Hepatocyte (in vitro differentiated cells): ENCODE measurements around the gene SRGN. TPM values are rescaled to one million over a fixed set of nuclear protein-coding genes. Genes with fewer than 3 reads are reported as not detected.
A peak's percentile ranks its signal among the peaks of the same experiment; 100 is the strongest.

ENCODE experiments used
- DNase-seq: peaks from one replicate; pipeline ENCODE4 v3.0.0-alpha.2; 2016; ENCODE audit warnings: low spot score
- H2AFZ ChIP-seq: fragments of 200-600 bp; sonication (generic); 2 replicates; pipeline ENCODE4 v1.6.0; 2016; ENCODE audit warnings: antibody characterized with exemption, mild to moderate bottlenecking
- H3K27ac ChIP-seq: fragments of 200-600 bp; sonication (generic); 2 replicates; pipeline ENCODE4 v1.5.1; 2016; ENCODE audit warnings: mild to moderate bottlenecking
- H3K27me3 ChIP-seq: fragments of 200-600 bp; sonication (generic); 2 replicates; pipeline ENCODE4 v1.6.1; 2016
- H3K36me3 ChIP-seq: fragments of 200-600 bp; sonication (generic); replicated peaks from 2 replicates; pipeline ENCODE4 v1.5.1; 2016; ENCODE audit warnings: low read depth; ENCODE audit not compliant: insufficient read depth
- H3K4me1 ChIP-seq: fragments of 200-600 bp; sonication (generic); 2 replicates; pipeline ENCODE4 v1.5.1; 2016; ENCODE audit warnings: mild to moderate bottlenecking, moderate library complexity; ENCODE audit not compliant: insufficient read depth
- H3K4me2 ChIP-seq: fragments of 200-600 bp; sonication (generic); 2 replicates; pipeline ENCODE4 v1.6.0; 2016
- H3K4me3 ChIP-seq: fragments of 200-600 bp; sonication (generic); 2 replicates; pipeline ENCODE4 v1.5.1; 2016; ENCODE audit warnings: mild to moderate bottlenecking
- H3K79me2 ChIP-seq: fragments of 200-600 bp; sonication (generic); 2 replicates; pipeline ENCODE4 v1.6.0; 2017; ENCODE audit warnings: mild to moderate bottlenecking
- H3K9me2 ChIP-seq: fragments of 200-600 bp; sonication (generic); replicated peaks from 2 replicates; pipeline ENCODE4 v1.6.0; 2017; ENCODE audit warnings: mild to moderate bottlenecking; ENCODE audit not compliant: insufficient read depth
- H3K9me3 ChIP-seq: fragments of 200-600 bp; sonication (generic); 2 replicates; pipeline ENCODE4 v1.5.1; 2016; ENCODE audit warnings: low read depth, mild to moderate bottlenecking
- H4K20me1 ChIP-seq: fragments of 200-600 bp; sonication (generic); 2 replicates; pipeline ENCODE4 v1.6.0; 2016; ENCODE audit warnings: mild to moderate bottlenecking; ENCODE audit not compliant: insufficient read depth, poor library complexity, severe bottlenecking
- CTCF ChIP-seq: fragments of 200-600 bp; sonication (generic); IDR thresholded peaks from 2 replicates; pipeline ENCODE4 v1.5.1; 2016; ENCODE audit warnings: antibody characterized with exemption, mild to moderate bottlenecking; ENCODE audit not compliant: poor library complexity
- EZH2 ChIP-seq: fragments of 200-600 bp; sonication (generic); IDR thresholded peaks from 2 replicates; pipeline ENCODE4 v1.6.1; 2016; ENCODE audit warnings: antibody characterized with exemption, mild to moderate bottlenecking, borderline replicate concordance
- EZH2phosphoT487 ChIP-seq: fragments of 200-600 bp; sonication (generic); IDR thresholded peaks from one replicate; pipeline ENCODE4 v1.6.1; 2018; ENCODE audit warnings: antibody characterized with exemption, mild to moderate bottlenecking, low read depth, moderate library complexity; ENCODE audit not compliant: unreplicated experiment, severe bottlenecking
- WGBS: methylation state at CpG from one replicate; pipeline ENCODE4 v1.1.6; 2016; ENCODE audit warnings: low lambda C conversion rate; ENCODE audit errors: missing lambda C conversion rate; 5-methylcytosine and 5-hydroxymethylcytosine counted together
- polyA plus RNA-seq: library from polyadenylated mRNA; unstranded; fragments of >200 nt; fragmentation: Nextera tagmentation; extraction: Ambion mirVana; gene quantifications from 2 replicates; pipeline ENCODE4 v1.2.1, GENCODE V29; 2016
- total RNA-seq: library from RNA; depleted of rRNA; stranded (reverse); fragments of >200 nt; gene quantifications from 2 replicates; pipeline ENCODE4 v1.2.3, GENCODE V29; 2014

Gene SRGN
- total and polyA plus RNA-seq, 2 experiments from 2014 or later: 0.36 to 2.5 TPM

GRCh38 chr10:69090685-69091084, 2.8 kb downstream of the SRGN start:
- no peak for TF ChIP-seq EZH2
- TF ChIP-seq EZH2phosphoT487: no peak
- TF ChIP-seq CTCF: no peak
- no peaks in the 10 kb centered on the region for H3K36me3 ChIP-seq
- H3K79me2 ChIP-seq: no peaks in the 10 kb centered on the region
- H3K4me1 ChIP-seq: no peaks in the 10 kb centered on the region
- H3K4me2 ChIP-seq: no peak overlapping the region
- H4K20me1 ChIP-seq: no peaks in the 10 kb centered on the region
- H3K4me3 ChIP-seq: no peak overlapping the region
- 95% methylated on average over 1 of the region's 1 CpG for WGBS
- no peaks in the 10 kb centered on the region for H3K9me3 ChIP-seq
- no peak for DNase-seq
- H3K9me2 ChIP-seq: no peaks in the 10 kb centered on the region
- H2AFZ ChIP-seq: no peak overlapping the region
- H3K27me3 ChIP-seq: no peaks in the 10 kb centered on the region
- H3K27ac ChIP-seq: no peak overlapping the region

- no peaks in the 10 kb centered on the region for H3K4me1 ChIP-seq
- H3K4me2 ChIP-seq: no peak overlapping the region
- no peaks in the 10 kb centered on the region for H3K36me3 ChIP-seq
- TF ChIP-seq EZH2phosphoT487 (no peak), CTCF (no peak), EZH2 (no peak)
- no peaks in the 10 kb centered on the region for H3K27me3 ChIP-seq
- H3K9me3 ChIP-seq: no peaks in the 10 kb centered on the region
- H3K9me2 ChIP-seq: no peaks in the 10 kb centered on the region
- H3K27ac ChIP-seq: no peak overlapping the region
- no peaks in the 10 kb centered on the region for H3K79me2 ChIP-seq
- 81% methylated on average over 8 of the region's 8 CpGs for WGBS
- no peaks in the 10 kb centered on the region for H4K20me1 ChIP-seq
- no peak overlapping the region for H3K4me3 ChIP-seq
- H2AFZ ChIP-seq: no peak overlapping the region
- no peak for DNase-seq
These were observed 3.3 kb downstream of the SRGN start for GRCh38 chr10:69091143-69091651.

- no peaks in the 10 kb centered on the region for H3K4me1 ChIP-seq
- H2AFZ ChIP-seq: no peak overlapping the region
- H3K9me3 ChIP-seq: no peaks in the 10 kb centered on the region
- DNase-seq: peak; percentile 82
- H3K4me2 ChIP-seq: no peak overlapping the region
- no peak overlapping the region for H3K4me3 ChIP-seq
- H3K9me2 ChIP-seq: no peaks in the 10 kb centered on the region
- no peaks in the 10 kb centered on the region for H3K36me3 ChIP-seq
- TF ChIP-seq EZH2phosphoT487 (no peak), CTCF (peak; percentile 72)
- H3K79me2 ChIP-seq: no peaks in the 10 kb centered on the region
- no peaks in the 10 kb centered on the region for H4K20me1 ChIP-seq
- 57% methylated on average over 17 of the region's 17 CpGs for WGBS
- no peak overlapping the region for H3K27ac ChIP-seq
- H3K27me3 ChIP-seq: no peaks in the 10 kb centered on the region
These were observed 5.3 kb downstream of the SRGN start for GRCh38 chr10:69092959-69093850.
